ENCODE measurements around the gene SRSF2.
"Not testable (repeated sequence)": the region's sequence is repeated elsewhere in the genome, so short reads cannot be mapped to it uniquely, and the experiment has no call there.

GRCh38 chr17:76745785-76746184 lies 8.7 kb upstream of the SRSF2 start:
- not testable (repeated sequence) for TF ChIP-seq CTCF (IDR thresholded peaks at IDR 0.05; ENCODE audit: insufficient read depth, low read length, poor library complexity, severe bottlenecking); EZH2phosphoT487 (conservative IDR thresholded peaks at IDR 0.05; ENCODE audit: low read length)
